ENCODE measurements around the gene FYB2. TPM values are rescaled to one million over a fixed set of nuclear protein-coding genes. Genes with fewer than 3 reads are reported as not detected.

FYB2 gene
- total RNA-seq, 2 donors from 2014 or later: 0.32 to 0.66 TPM

GRCh38 chr1:56688522-56689026, 130.6 kb downstream of the FYB2 start:
- H3K9ac ChIP-seq (ENCODE audit: low read depth in 2 of 2, low read length in 2 of 2): no peak overlapping the region
- no peak overlapping the region for H3K27ac ChIP-seq
- TF ChIP-seq CTCF (IDR thresholded peaks at IDR 0.05): no peak
- no peaks in the 10 kb centered on the region for H3K36me3 ChIP-seq
- intact Hi-C loops (cut with DNase I): no loop called here
- DNase-seq: no peak
- H3K27me3 ChIP-seq: no peaks in the 10 kb centered on the region
- no peaks in the 10 kb centered on the region for H3K9me3 ChIP-seq
- H3K4me1 ChIP-seq: no peaks in the 10 kb centered on the region
- H3K4me3 ChIP-seq: no peak overlapping the region

- Histone ChIP-seq H3K27me3 (no peaks in the 10 kb centered on the region), H3K27ac (no peak overlapping the region), H3K9me3 (no peaks in the 10 kb centered on the region), H3K36me3 (no peaks in the 10 kb centered on the region), H3K9ac (ENCODE audit: low read depth in 2 of 2, low read length in 2 of 2) (no peak overlapping the region), H3K4me3 (no peak overlapping the region), H3K4me1 (no peaks in the 10 kb centered on the region)
- intact Hi-C loops (cut with DNase I): no loop called here
- no peak for TF ChIP-seq CTCF (IDR thresholded peaks at IDR 0.05)
- no peak for DNase-seq
These were observed 133.0 kb downstream of the FYB2 start for GRCh38 chr1:56686169-56686568.

GRCh38 chr1:56683569-56683968, 135.6 kb downstream of the FYB2 start:
- no peak for DNase-seq
- no peak overlapping the region for H3K9ac ChIP-seq (ENCODE audit: low read depth in 2 of 2, low read length in 2 of 2)
- no peak overlapping the region for H3K27ac ChIP-seq
- no peaks in the 10 kb centered on the region for H3K27me3 ChIP-seq
- H3K4me3 ChIP-seq: no peak overlapping the region
- no peaks in the 10 kb centered on the region for H3K36me3 ChIP-seq
- H3K9me3 ChIP-seq: no peaks in the 10 kb centered on the region
- TF ChIP-seq CTCF (IDR thresholded peaks at IDR 0.05): no peak
- intact Hi-C loops (cut with DNase I): no loop called here
- H3K4me1 ChIP-seq: no peaks in the 10 kb centered on the region

- intact Hi-C loops (cut with DNase I): no loop called here
- Histone ChIP-seq H3K36me3 (no peaks in the 10 kb centered on the region), H3K4me3 (no peak overlapping the region), H3K27me3 (no peaks in the 10 kb centered on the region), H3K9ac (ENCODE audit: low read depth in 2 of 2, low read length in 2 of 2) (no peak overlapping the region), H3K9me3 (no peaks in the 10 kb centered on the region), H3K4me1 (no peaks in the 10 kb centered on the region), H3K27ac (no peak overlapping the region)
- DNase-seq: no peak
- TF ChIP-seq CTCF (IDR thresholded peaks at IDR 0.05): no peak
These were observed 142.6 kb downstream of the FYB2 start for GRCh38 chr1:56676571-56677035.

GRCh38 chr1:56675763-56676162, 143.4 kb downstream of the FYB2 start:
- Histone ChIP-seq H3K27me3 (no peaks in the 10 kb centered on the region), H3K36me3 (no peaks in the 10 kb centered on the region), H3K27ac (no peak overlapping the region), H3K4me1 (no peaks in the 10 kb centered on the region), H3K9me3 (no peaks in the 10 kb centered on the region), H3K4me3 (no peak overlapping the region), H3K9ac (ENCODE audit: low read depth in 2 of 2, low read length in 2 of 2) (no peak overlapping the region)
- intact Hi-C loops (cut with DNase I): no loop called here
- no peak for TF ChIP-seq CTCF (IDR thresholded peaks at IDR 0.05)
- DNase-seq: no peak

Data from colonic mucosa (tissue), 4 donors.